ENCODE results near the gene NRG3.
"Not testable (repeated sequence)": the region's sequence is repeated elsewhere in the genome, so short reads cannot be mapped to it uniquely, and the experiment has no call there.

Gene NRG3

GRCh38 chr10:82628373-82628772, 753.4 kb downstream of the NRG3 start:
- FAIRE-seq (no peak), DNase-seq (ENCODE audit: insufficient read length, low spot score) (no peak)
- TF ChIP-seq POLR2A (IDR thresholded peaks at IDR 0.05; ENCODE audit: low read depth, low read length) = no peak

GRCh38 chr10:82643076-82643475, 768.1 kb downstream of the NRG3 start:
- TF ChIP-seq POLR2A (IDR thresholded peaks at IDR 0.05; ENCODE audit: low read depth, low read length) = no peak
- FAIRE-seq = no peak
- DNase-seq (ENCODE audit: insufficient read length, low spot score) = no peak

DNA sequence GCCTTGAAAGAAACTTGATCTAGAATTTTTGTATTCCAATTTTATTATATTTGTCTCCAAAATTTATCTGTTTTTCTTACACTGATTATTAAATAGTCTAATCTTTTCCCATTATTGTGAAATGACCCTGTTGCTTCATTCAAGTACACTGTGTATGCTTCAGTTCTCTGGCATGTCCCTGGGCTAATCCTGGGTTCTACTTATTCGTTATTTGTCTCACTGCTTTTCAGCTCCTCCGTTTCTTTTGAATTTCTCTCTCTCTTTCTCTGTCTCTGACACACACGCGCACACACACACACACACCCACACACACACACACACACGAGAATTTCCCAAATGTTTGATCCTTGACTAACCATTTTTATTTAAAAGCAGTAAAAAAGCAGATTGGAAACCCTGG, 768.6 kb downstream of the NRG3 start:
- DNase-seq (ENCODE audit: insufficient read length, low spot score) (no peak), FAIRE-seq (no peak)
- no peak for TF ChIP-seq POLR2A (IDR thresholded peaks at IDR 0.05; ENCODE audit: low read depth, low read length)

DNA sequence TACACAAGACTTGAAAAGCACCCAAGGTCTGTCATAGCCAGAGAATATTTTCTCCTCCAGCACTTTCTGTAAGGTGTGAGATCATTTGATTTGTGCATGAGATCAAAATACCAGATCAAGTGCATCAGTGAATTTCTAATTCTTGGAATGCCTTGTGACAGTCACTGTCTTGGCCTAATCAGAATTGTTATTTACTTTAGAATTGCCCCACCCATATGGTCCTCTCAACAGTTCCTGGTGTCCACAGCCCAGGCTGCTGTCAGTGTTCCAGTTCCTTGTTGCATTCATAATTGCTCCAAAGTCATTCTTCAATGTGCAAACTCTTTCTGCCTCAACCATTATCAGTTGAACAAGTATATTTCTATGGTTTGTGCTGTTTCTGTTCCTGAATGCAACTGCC, 770.2 kb downstream of the NRG3 start:
- no peak for FAIRE-seq
- no peak for DNase-seq (ENCODE audit: insufficient read length, low spot score)
- no peak for TF ChIP-seq POLR2A (IDR thresholded peaks at IDR 0.05; ENCODE audit: low read depth, low read length)

GRCh38 chr10:82653244-82654155, 778.5 kb downstream of the NRG3 start:
- no peak for TF ChIP-seq POLR2A (IDR thresholded peaks at IDR 0.05; ENCODE audit: low read depth, low read length)
- FAIRE-seq = no peak
- DNase-seq (ENCODE audit: insufficient read length, low spot score) = no peak

DNA sequence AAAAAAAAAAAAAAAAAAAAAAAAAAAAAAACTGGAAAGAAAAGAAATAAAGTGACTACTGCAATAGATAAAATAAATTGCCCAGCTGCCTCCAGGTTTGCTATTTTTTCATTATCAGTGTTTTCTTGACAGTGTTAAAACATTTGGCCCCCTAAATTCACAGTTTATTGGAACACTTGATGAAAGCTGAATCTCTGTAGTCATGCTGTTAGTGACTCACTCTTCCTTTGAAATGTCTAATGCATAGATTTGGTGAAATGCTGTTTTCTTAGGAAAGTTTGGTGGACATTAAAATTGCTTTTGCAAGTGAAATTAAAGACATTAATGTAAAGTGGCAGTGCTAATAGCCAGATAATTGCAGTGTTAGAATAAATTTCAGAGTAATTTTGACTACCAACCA, 785.2 kb downstream of the NRG3 start:
- no peak for TF ChIP-seq POLR2A (IDR thresholded peaks at IDR 0.05; ENCODE audit: low read depth, low read length)
- no peak for FAIRE-seq
- DNase-seq (ENCODE audit: insufficient read length, low spot score) = no peak

GRCh38 chr10:82660986-82661385, 786.0 kb downstream of the NRG3 start:
- FAIRE-seq (no peak), DNase-seq (ENCODE audit: insufficient read length, low spot score) (no peak)
- no peak for TF ChIP-seq POLR2A (IDR thresholded peaks at IDR 0.05; ENCODE audit: low read depth, low read length)

- TF ChIP-seq POLR2A (IDR thresholded peaks at IDR 0.05; ENCODE audit: low read depth, low read length) = no peak
- DNase-seq (ENCODE audit: insufficient read length, low spot score) (no peak), FAIRE-seq (no peak)
These were observed 786.7 kb downstream of the NRG3 start for GRCh38 chr10:82661701-82662100.

GRCh38 chr10:82668221-82668895, 793.4 kb downstream of the NRG3 start:
- FAIRE-seq (no peak), DNase-seq (ENCODE audit: insufficient read length, low spot score) (no peak)
- no peak for TF ChIP-seq POLR2A (IDR thresholded peaks at IDR 0.05; ENCODE audit: low read depth, low read length)

- no peak for FAIRE-seq
- TF ChIP-seq POLR2A (IDR thresholded peaks at IDR 0.05; ENCODE audit: low read depth, low read length) = no peak
- DNase-seq (ENCODE audit: insufficient read length, low spot score) = no peak
These were observed 799.0 kb downstream of the NRG3 start for GRCh38 chr10:82674036-82674435.

GRCh38 chr10:82677932-82678331, 802.9 kb downstream of the NRG3 start:
- not testable (repeated sequence) for DNase-seq (ENCODE audit: insufficient read length, low spot score); FAIRE-seq

GRCh38 chr10:82678451-82678850, 803.5 kb downstream of the NRG3 start:
- not testable (repeated sequence) for DNase-seq (ENCODE audit: insufficient read length, low spot score); FAIRE-seq

- DNase-seq (ENCODE audit: insufficient read length, low spot score) = no peak
- no peak for FAIRE-seq
- TF ChIP-seq POLR2A (IDR thresholded peaks at IDR 0.05; ENCODE audit: low read depth, low read length) = no peak
These were observed 805.6 kb downstream of the NRG3 start for GRCh38 chr10:82680608-82681007.

- DNase-seq (ENCODE audit: insufficient read length, low spot score) (no peak), FAIRE-seq (no peak)
- TF ChIP-seq POLR2A (IDR thresholded peaks at IDR 0.05; ENCODE audit: low read depth, low read length) = no peak
These were observed 809.0 kb downstream of the NRG3 start for GRCh38 chr10:82683945-82684344.

DNA sequence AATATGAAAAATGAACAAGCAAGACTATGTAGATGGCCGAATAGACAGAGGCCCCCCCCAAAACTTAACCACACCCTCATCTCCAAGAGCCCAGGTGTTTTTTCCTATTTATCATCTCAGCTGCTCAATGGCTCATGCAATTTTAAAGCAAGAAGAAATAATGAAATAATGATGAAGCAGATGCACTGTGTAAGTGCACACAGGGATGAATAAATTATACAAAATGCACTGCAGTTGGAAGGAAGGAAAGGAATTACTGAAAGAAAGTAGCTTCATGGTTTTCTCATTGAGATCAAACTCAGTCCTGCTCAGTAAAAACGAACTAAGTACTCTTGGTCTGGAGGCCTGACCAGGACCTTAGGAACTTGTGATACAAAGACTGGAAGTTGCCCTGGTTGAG, 810.1 kb downstream of the NRG3 start:
- no peak for DNase-seq (ENCODE audit: insufficient read length, low spot score)
- FAIRE-seq = no peak
- TF ChIP-seq POLR2A (IDR thresholded peaks at IDR 0.05; ENCODE audit: low read depth, low read length) = no peak
